GM21825 (cell line): ENCODE data around the gene NELFCD.

Experiments used
- ATAC-seq: cut with Tn5 transposase; IDR thresholded peaks from one replicate; pipeline ENCODE4 v1.9.1; 2021; ENCODE audit warnings: mild to moderate bottlenecking, moderate library complexity; ENCODE audit not compliant: unreplicated experiment

Gene NELFCD

GRCh38 chr20:59042796-59043631, 62.0 kb downstream of the NELFCD start:
- peak; percentile 86 for ATAC-seq

GRCh38 chr20:59043698-59044097, 62.6 kb downstream of the NELFCD start:
- ATAC-seq: no peak

GRCh38 chr20:59044295-59044694, 63.2 kb downstream of the NELFCD start:
- ATAC-seq: no peak
